NCI-H446 treated with DMSO at 0.1 percent for 48 hours (cell line): ENCODE measurements around the gene KRTAP10-2.

Experiments
- DNase-seq: peaks from one replicate; lab custom pipeline; 2025; lab: John Stamatoyannopoulos, UW

Gene KRTAP10-2

DNA sequence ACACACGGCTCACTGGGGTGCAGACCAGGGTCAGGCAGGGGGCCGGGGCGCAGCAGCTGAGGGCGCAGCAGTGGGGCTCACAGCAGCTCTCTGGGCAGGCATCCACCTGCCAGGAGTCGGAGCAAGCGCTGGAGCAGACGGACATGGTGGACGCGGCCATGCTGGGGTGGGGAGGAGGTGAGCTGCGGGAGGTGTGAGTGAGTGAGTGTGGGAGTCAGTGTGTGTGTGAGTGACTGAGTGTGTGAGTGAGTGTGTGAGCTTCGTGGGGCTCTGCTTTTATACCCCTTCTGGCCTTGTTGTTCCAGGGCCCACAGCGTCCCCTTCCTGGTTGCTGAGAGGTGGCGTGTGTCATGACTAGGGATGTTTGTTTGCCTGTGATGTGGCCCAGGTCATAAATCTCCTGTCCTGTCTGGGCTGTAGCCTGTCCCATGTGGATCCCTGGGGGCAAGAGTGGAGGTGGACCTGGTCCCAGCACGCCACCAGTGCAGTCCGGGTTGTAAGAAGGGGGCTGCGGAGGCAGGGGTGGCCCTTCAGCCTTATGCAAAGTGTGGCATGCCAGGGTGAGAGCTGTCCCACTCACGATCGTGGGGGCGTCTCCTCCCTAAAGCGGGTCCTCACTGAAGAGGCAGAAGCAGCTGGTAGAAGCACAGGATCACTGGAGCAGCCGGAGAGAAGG lies 11.2 kb downstream of the KRTAP10-2 start, which contains the start of gene KRTAP10-1:
KRTAP10-1 (minus strand) TSS at position 205 of the 676 bp plus-strand sequence; CDS start at position 160, 45 bp downstream.
- DNase-seq = no peak

DNA sequence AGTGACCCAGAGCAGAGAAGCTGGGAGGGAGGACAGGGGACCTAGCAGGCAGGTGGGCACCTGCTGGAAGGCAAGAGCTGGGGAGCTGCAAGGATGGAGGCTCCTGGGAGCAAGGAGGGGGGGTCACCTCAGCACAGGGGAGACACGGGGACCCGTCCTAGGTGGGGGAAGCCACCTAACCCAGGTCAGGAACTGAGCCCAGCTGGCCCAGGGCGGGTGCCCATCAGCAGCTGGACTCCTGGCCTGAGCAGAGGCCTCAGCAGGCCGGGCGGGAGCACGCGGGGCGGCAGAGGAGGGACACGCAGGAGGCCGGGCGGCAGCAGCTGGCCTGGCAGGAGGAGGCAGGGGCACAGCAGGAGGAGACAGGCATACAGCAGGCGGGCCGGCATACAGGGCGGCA lies 12.3 kb downstream of the KRTAP10-2 start:
- no peak for DNase-seq

DNA sequence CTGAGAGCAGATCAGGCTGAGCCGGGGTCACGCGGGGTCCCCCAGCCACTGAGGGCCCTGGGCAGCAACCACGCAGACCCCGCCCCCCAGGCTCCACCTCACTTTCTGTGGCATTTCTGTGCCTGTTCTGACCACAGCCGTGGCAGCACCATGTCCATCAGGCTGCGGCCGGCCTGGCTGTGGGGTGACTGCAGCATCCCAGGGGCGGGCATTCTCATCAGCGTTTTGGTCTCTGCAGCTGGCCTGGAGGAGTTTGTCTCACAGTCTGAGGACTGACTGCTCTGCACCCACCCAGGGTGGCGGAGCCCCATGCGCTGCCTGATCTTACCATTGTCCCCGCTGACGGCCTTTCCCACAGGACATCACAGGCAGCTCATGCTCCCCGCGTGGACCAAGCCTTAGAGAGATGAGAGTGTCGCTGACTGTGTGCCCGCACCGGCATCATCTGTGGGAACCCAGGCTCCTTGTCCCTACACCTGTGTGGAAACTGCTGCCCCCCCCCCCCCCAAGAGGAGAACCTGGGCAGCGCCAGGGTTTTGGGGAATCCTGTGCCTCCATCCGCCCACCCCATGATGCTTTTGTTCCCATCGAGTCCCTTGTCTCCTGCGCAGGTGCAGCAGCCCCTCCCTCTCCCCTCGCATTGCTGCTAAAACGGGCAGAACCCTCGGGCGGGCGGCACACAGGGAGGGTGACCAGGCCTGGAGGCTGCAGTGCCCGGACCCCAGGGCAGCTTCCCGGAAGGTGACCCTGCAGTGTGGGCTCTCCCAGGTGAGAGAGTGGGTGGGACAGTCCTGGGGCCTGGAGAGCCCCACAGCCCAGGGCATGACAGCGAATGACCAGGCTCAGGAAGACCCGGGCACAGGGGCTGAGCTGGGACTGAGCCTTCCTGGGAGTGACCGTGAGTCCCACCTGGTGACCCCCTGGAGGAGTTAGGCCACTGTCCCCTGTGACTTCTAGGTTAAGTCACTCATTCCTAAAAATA lies 13.1 kb downstream of the KRTAP10-2 start:
- DNase-seq = no peak

DNA sequence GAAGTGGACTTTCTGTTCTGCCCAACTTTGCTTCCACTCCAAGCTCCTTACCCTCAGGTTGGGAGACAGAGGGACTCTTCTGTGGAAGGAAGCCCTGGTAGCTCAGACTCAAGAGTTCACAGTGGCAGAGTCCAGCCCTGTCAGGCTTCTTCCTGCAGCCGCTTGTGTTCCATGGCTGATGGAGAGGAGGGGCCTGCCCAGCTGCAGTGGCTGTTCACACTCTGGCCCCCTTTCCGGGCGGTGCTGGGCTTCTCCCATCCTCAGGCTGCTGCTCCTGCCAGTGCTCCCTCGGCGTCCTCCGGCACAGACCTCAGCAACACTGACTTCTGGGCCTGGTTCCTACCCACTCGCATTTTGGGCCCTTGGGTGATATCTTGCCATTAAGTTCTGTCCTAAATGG lies 15.3 kb downstream of the KRTAP10-2 start:
- no peak for DNase-seq

DNA sequence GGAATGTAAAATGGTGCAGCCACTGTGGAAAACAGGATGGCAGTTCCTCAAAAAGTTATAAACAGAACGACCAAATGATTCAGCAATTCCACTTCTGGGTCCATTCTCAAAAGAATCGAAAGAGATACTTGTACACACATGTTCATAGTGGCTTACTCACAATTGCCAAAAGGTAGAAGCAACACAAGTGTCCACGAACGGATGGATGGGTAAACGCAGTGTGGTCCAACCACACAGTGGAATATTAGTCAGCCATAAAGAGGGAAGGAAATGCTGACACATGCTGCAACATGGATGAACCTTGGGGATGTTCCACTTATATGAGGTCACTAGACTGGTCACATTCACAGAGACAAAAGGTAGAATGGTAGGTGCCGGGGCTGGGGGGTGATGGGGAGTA lies 16.6 kb downstream of the KRTAP10-2 start:
- no peak for DNase-seq

DNA sequence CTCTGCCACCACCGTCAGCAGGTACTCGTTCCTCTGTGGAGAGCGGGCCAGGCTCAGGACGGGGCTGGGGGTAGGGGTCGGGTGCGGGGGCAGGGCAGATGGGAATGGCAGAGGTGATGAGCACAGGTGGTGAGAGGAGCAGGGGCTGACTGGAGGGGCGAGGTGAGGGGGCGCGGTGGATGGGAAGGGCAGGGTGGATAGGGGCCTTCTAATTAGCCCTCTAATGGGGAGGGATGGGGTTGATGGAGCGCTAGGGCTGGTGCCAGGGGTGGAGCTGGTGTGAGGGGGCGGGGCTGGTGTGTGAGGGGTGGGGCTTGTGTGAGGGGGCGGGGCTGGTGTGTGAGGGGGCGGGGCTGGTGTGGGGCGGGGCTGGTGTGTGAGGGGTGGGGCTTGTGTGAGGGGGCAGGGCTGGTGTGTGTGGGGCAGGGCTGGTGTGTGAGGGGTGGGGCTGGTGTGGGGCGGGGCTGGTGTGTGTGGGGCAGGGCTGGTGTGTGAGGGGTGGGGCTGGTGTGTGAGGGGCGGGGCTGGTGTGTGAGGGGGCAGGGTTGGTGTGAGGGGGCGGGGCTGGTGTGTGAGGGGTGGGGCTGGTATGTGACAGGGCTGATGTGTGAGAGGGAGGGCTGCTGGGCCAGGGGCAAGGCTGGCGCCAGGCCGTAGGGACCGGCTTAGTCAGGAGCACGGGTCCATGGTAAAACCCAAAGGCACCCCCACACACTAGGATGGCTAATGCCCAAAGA lies 17.2 kb downstream of the KRTAP10-2 start:
- DNase-seq = no peak

DNA sequence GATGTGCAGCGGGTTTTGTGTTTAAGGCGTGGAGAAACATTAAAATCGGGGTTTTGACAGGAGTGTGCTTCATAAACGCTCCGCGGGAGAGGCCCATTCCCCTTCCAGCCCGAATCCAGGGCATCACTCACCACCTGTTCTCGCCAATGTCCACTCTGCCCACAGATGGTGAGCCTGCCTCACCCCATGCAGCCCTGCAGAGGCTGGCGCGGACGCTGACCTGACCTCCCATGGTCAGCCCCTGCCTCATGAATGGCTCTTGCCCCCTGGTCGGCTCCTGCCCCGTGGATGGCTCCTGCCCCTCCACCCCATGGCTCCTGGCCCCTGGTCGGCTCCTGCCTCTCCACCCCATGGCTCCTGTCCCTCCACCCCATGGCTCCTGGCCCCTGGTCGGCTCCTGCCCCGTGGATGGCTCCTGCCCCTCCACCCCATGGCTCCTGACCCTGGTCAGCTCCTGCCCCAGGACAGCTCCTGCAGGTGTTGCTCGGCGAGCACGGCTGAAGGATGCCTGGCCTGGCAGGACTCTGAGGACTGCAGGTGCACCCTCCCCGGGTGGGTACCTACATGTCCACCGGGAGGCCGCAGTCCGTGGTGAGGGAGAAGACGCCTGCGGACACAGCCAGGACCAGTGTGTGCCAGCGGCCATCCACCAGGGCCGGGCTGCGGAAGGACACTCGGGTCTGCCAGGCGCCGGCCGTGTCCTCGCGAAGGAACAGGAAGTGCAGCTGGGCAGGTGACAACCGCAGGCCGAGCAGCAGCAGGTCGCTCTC lies 18.0 kb downstream of the KRTAP10-2 start:
- no peak for DNase-seq

DNA sequence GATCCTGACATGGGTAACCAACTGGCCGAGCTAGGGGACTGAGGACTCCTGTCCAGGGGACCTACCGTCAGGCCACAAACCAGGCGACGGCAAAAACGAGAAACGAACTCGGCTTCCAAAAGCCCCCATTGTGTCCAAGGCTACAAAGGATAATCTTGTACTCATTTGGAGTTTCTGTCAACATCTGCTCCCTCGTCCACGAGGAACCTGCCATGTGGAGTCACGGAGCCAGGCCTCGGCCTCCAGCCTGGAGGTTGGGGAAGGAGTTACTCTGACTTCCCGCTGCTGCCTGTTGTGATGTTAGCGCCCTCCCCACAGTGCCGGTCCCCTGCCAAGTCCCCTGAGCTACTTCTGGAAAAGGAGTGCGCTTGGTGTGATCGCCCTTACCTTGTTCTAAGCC lies 18.6 kb downstream of the KRTAP10-2 start:
- DNase-seq = no peak

DNA sequence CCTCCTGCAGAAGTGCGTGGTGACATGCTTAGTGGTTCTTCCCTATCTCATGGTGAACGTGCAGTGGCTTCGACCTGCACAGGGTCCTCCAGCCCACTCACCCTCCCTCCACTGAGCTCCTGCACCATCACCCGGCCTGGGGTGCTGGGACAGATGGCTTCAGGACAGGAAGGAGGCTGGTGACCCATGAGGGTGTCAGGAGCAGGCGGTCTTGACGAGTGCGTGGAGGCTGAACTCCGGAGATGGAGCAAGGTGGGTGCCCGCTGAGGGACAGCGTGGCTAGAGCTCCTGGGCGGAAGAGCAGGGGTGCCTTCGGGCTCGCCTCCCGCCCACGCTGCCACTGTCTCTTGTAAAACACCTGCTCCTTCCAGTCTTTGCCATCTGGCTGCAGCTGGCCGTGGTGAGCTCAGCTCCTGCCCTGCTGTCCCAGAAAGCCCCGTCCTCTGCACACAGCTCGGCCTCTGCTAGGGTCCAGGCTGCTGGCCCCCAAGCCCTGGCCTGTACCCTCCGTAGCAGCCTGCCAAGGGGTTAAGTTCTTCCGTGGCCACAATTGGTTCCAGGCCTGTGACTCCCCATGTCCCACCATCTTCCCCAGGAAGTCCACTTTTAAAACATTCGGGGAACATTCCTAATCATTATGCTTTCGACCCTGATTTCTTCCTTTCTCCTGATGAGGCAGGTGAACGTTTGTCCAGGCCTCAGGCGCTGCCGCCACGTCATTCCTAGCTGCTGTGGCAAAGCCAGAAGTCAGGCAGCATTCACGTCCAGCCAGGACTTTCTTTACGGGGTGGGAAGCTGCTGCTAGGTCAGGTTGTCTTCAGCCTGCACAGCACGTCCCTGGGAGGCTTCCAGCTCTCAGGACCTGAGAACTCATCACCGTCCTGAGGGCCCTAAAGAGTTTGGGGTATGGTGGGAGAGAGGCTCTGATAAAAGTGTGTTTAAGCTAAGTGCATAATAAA lies 19.4 kb downstream of the KRTAP10-2 start:
- no peak for DNase-seq

DNA sequence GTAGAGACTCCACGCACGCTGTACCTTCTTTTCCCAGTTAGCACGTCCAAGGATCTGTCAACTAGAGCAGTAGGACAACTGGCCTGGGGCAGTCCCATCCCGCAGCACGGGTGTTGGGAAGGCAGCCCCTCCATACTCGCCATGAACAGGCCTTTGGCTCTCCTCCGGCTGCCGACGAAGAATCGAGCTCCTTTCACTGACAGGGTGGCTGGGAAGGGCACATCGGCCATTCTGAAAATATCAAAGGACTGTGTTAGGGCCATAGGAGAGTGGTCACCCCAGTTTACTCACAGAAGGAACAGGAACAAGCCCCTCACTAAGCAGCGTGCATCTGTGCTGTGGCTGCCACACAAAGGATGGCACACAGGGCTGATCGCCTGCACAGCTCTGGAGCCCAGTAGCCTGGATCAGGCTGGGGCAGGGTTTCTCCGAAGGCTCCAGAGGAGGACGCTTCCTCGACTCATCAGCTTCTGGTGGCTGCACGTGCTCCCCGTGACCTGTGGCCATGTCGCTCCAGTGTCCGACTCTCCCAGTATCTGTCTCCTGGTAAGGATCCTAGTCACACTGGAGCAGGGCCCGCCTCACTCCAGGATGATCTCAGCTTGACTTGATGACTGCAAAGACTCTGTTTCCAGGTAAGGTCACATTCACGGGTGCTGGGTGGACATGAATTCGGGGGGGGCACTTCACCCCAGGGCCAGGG lies 20.3 kb downstream of the KRTAP10-2 start:
- no peak for DNase-seq

DNA sequence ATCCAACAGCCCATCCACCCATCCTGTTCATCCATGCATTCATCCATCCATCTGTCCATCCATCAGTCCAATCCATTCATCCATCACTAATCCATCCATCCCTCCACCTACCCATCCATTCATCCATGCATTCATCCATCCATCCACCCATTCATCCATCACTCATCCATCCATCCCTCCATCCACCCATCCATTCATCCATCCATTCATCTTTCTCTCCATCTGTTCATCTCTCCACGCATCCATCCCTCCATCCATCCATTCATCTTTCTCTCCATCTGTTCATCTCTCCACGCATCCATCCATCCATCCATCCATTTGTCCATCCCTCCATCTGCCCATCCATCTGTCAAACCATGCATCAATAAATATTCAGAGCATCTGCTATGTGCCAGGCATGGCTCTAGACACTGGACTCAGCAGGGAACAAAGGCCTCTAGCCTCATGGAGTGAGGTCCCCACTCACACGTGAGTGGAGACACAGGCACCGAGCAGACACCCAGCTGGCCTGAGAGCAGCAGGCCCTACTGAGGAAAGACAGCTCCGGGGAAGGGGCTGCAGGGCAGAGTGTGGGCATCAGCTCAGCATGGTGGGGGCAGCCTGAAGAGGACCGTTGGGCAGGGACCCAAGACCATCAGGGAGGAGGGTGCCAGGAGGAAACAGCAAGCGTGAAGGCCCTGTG lies 20.9 kb downstream of the KRTAP10-2 start:
- DNase-seq = no peak

DNA sequence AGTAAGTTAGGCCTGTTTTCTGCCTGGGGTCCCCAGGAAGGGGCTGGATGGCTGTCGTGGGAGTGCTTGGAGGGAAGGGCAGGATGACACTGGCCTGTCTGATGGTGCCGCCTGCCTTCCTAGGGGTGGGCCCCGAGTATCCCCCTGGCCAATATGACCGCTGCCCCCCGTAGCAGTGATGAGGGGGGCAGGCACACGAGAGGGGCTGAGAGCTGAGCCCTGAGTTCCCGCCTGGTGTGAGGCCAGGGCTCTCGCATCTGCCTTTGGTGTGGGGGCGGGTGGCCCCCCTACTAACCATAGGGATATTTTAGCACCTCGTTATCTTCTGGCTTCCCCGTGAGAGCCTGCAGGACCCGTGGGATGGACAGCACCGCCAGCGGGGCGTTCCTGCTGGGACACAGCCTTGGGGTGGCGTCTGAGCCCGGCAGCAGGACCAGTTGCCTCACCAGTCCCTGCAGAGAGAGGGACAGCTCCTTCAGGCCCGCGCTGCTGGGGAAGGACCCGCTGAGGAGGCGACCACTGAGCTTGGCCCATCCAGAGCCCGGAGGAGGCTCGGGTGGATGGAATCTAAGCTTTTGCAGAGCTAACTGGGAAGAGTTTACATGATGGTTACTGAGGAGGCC lies 21.7 kb downstream of the KRTAP10-2 start:
- DNase-seq = no peak

DNA sequence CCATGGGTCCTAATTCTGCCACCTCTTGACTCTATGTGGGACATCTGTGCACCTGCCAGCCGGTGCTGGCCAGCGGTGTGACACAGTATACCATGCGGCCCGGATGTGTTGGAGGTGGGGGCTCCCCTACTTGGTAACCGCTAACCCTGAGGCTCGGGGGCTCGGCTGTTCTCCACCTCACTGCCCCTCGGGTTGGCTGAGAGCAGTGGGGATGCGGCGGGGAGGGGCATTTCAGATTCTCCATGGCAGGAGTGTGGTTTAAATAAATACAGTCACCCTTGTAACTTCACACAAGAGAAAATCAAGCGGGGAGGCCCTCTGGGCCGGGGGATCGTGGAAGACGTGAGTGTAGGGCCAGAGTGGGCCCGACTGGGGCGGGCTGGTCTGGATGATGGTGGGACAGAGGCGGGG lies 22.3 kb downstream of the KRTAP10-2 start:
- no peak for DNase-seq

DNA sequence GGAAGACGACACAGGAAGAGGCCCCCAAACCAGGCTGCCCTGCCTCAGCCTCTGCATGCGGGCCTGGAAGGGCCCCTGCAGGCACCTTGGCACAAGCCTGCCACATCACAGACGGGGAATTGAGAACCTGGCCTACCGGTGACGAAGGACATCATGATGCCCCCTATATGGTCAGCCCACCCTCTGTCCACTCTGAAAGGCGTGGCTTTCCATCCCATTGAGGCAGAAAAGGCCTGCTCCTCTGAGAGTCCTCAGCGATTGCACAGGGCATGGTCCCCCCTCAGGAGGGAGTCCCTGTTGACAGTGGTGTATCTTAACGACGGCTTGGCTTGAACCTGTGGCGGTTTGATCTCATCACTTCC lies 22.7 kb downstream of the KRTAP10-2 start:
- no peak for DNase-seq

DNA sequence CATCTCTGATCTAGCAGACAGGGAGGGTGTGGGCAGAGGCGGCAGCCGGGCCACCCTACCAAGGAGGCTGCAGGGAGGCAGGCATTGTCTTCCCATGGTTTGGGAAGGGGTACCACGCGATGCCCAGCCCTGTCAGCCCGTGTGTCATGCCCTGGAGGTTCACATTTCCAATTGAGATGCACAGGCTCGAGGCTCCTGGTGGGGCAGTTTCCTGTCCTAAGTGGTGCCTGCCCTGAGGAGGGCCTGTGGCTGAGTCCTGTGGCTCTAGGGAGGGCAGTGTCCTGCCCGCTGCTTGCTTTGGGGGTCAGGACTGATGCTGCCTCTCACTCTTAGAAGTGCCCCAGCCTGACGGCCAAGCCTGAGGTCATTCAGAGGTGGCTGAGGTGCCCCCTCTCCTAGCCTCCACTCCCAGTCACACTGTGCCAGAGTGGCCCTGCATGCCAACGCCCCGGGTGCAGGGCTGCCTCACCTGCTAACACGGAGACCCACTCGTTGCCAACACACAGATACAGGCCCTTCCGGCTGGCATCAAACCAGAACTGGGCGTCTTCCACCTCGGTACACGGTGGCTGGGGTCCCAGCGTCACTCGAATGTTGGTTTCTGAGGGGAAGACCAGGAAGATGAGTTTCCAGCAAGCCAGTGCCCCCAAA lies 23.2 kb downstream of the KRTAP10-2 start:
- DNase-seq = no peak

DNA sequence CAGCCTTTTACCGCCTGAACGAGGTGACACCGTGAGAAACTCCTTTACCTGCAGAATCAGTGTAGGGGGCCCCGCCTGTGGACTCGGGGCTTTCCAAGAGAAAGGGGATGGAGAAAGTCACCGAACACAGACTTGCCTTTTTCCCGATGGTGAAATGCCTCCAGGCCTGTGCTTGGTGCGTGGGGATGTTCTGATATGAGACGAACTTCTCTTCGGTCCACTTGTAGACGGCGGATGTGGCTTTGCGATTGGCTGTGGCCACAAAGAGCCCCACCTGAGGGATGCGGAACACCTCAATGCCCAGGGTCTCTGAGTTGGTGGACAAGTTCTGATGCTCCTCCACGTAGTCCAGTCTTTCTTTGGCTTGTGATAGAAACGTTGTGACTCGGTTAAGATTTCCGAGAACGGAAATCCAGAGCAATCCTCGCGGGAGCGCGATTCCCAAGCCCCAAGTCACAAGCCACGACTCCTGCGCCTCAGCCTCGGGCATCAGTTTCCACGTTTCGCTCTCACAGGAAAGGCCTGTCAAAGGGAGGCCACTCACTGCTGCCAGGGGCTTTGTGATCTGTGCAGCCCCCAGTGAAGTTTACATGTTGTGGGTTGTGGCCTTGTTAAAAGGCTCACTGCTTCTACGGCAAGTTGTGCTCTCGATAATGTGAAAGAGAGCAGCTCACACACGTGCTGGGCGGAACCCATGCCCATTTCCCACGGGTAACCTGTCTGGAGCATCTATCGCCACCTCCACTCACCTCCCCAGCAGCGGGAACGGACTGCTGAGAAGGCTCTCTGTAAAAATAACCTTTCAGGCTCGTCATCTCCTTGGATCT lies 23.9 kb downstream of the KRTAP10-2 start:
- no peak for DNase-seq
